Chondrocyte (in vitro differentiated cells): ENCODE data around the gene CERS5. TPM values are rescaled to one million over a fixed set of nuclear protein-coding genes. Genes with fewer than 3 reads are reported as not detected.

Source experiments
- DNase-seq: peaks from one replicate; pipeline ENCODE4 v3.0.0; 2021; ENCODE audit warnings: mixed read lengths, low spot score
- H3K27ac Mint-ChIP-seq: one replicate; pipeline ENCODE4 v1.8.0; 2021; ENCODE audit warnings: mild to moderate bottlenecking, moderate library complexity, mixed read lengths; ENCODE audit not compliant: unreplicated experiment
- H3K27me3 Mint-ChIP-seq: 2 replicates; pipeline ENCODE4 v1.8.0; 2021; ENCODE audit warnings: low read depth, mixed read lengths
- H3K36me3 Mint-ChIP-seq: 2 replicates; pipeline ENCODE4 v1.8.0; 2021; ENCODE audit warnings: low read depth, mixed read lengths
- H3K4me1 Mint-ChIP-seq: 2 replicates; pipeline ENCODE4 v1.8.0; 2021; ENCODE audit warnings: low read depth, mild to moderate bottlenecking, mixed read lengths
- H3K4me3 Mint-ChIP-seq: one replicate; pipeline ENCODE4 v1.8.0; 2021; ENCODE audit warnings: mild to moderate bottlenecking, moderate library complexity, mixed read lengths; ENCODE audit not compliant: unreplicated experiment
- H3K9me3 Mint-ChIP-seq: 2 replicates; pipeline ENCODE4 v1.8.0; 2021; ENCODE audit warnings: low read depth, mixed read lengths
- CTCF ChIP-seq: fragments of 200-600 bp; sonication (generic); IDR thresholded peaks from 2 replicates; pipeline ENCODE4 v1.5.0; 2021; ENCODE audit warnings: antibody characterized with exemption, mild to moderate bottlenecking, moderate library complexity
- total RNA-seq: library from RNA; stranded (reverse); gene quantifications from 3 replicates; pipeline ENCODE4 v1.2.1, GENCODE V29; 2021

CERS5 gene
- total RNA-seq, 1 donor from 2014 or later = 80.9 TPM

DNA sequence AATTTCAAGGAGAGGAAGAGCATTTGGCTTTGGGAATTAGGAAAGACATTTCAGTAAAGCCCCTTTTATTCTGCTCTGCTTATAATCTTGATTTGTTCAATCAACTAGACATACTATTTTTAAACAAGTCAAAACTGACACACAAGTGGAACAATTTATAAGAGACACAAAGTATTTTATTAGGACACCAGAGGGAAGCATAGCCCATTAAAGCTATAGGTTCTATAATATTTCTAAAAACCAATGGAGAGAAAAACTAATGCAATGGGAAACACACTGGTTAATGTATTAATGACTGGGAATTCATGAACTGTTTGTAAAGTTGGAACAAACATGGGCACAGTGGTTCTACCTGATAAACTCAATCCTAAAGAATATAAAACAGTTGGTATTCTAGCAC, 15.3 kb upstream of the CERS5 start:
- peak; percentile 66 for TF ChIP-seq CTCF
- H3K27ac Mint-ChIP-seq = peak overlapping the region; percentile 22
- peaks cover 37% of the 10 kb centered on the region for H3K4me1 Mint-ChIP-seq

GRCh38 chr12:50181691-50182090, 14.5 kb upstream of the CERS5 start:
- no peaks in the 10 kb centered on the region for H3K9me3 Mint-ChIP-seq
- TF ChIP-seq CTCF = no peak
- H3K36me3 Mint-ChIP-seq = peaks cover 22% of the 10 kb centered on the region
- no peak overlapping the region for H3K27ac Mint-ChIP-seq
- no peak for DNase-seq
- no peak overlapping the region for H3K4me3 Mint-ChIP-seq
- H3K27me3 Mint-ChIP-seq = no peaks in the 10 kb centered on the region
- peaks cover 29% of the 10 kb centered on the region for H3K4me1 Mint-ChIP-seq

More for the DNA sequence above, 15.3 kb upstream of the CERS5 start:
- Mint-ChIP-seq H3K9me3 (no peaks in the 10 kb centered on the region), H3K36me3 (peaks cover 16% of the 10 kb centered on the region), H3K4me3 (no peak overlapping the region), H3K27me3 (no peaks in the 10 kb centered on the region)
- DNase-seq = no peak

DNA sequence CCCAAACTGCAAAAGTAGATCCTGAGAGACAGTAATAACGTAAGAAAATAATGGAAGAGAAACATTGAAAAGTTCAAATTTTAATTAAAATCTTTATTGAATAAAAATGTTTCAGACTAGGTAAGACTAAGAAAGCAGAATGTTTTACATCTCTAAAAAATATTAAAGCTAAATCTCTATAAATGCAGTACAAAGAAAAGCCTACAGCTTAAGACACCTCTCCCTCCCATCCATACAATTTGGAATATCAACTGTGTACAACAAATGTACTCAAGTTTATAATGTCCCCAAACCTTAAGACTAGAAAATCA, 8.5 kb upstream of the CERS5 start:
- Mint-ChIP-seq H3K27me3 (no peaks in the 10 kb centered on the region), H3K9me3 (no peaks in the 10 kb centered on the region), H3K27ac (peak overlapping the region; percentile 55), H3K36me3 (peaks cover 18% of the 10 kb centered on the region), H3K4me3 (no peak overlapping the region), H3K4me1 (peaks cover 6% of the 10 kb centered on the region)
- peak; percentile 29 for TF ChIP-seq CTCF
- no peak for DNase-seq

DNA sequence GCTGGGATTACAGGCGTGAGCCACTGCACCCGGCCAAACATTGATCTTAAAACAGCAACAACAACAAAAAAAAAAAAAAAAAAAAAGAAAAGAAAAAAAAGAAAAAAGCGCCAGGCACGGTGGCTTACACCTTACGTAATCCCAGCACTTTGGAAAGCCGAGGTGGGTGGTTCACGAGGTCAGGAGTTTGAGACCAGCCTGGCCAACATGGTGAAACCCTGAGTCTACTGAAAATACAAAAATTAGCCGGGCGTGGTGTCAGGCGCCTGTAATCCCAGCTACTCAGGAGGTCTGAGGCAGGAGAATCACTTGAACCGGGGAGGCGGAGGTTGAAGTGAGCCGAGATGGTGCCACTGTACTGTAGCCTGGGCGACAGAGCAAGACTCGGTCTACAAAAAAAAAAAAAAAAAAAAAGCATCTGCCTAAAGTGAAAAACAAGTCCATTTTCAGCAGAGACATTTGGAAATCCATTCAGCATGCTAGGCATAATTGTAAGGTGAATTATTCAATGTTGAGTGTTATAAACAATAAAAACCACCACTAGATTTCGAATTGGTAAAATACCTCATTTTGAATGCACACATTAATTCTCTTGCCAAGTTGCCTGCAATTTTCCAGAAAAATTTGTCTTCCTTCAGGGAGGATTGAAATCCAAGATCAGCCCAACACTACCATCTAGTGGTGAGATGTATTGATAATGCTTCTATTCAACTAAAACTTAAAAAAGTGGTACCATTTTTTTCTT, 8.0 kb upstream of the CERS5 start:
- H3K27ac Mint-ChIP-seq = peak overlapping the region; percentile 55

GRCh38 chr12:50166799-50167048, 445 bp downstream of the CERS5 start:
- H3K4me1 Mint-ChIP-seq = peaks cover 44% of the 10 kb centered on the region
- peaks cover 4% of the 10 kb centered on the region for H3K36me3 Mint-ChIP-seq
- H3K27me3 Mint-ChIP-seq = no peaks in the 10 kb centered on the region
- TF ChIP-seq CTCF = no peak
- peak; percentile 93 for DNase-seq
- H3K27ac Mint-ChIP-seq = peak overlapping the region; percentile 97
- peak overlapping the region; percentile 90 for H3K4me3 Mint-ChIP-seq
- peaks cover 5% of the 10 kb centered on the region for H3K9me3 Mint-ChIP-seq

More for the DNA sequence above, 8.0 kb upstream of the CERS5 start:
- H3K36me3 Mint-ChIP-seq = peaks cover 20% of the 10 kb centered on the region
- no peak for DNase-seq
- peaks cover 1% of the 10 kb centered on the region for H3K9me3 Mint-ChIP-seq
- peaks cover 11% of the 10 kb centered on the region for H3K4me1 Mint-ChIP-seq
- H3K27me3 Mint-ChIP-seq = no peaks in the 10 kb centered on the region
- TF ChIP-seq CTCF = peak; percentile 91
- H3K4me3 Mint-ChIP-seq = no peak overlapping the region
